Gastrocnemius medialis (tissue), 4 donors: Measurements from ENCODE around the gene TRAPPC2L. TPM values are rescaled to one million over a fixed set of nuclear protein-coding genes. Genes with fewer than 3 reads are reported as not detected.

Experiments used
- ATAC-seq, 2 donors: fragments of 150-250 bp; one replicate each; pipeline ENCODE4 v1.9.1; 2016
- DNase-seq, 2 donors: peaks; one replicate each; pipeline ENCODE4 v3.0.0-alpha.2; 2019
- H3K27ac ChIP-seq, 4 donors: fragments of 200-600 bp; sonication (generic); 1 replicate in 1 of 4; 2 replicates in 3 of 4; pipeline ENCODE4 v1.5.1; 2016 to 2018; ENCODE audit warnings: mild to moderate bottlenecking in 2 of 4, moderate library complexity in 1 of 4
- H3K27me3 ChIP-seq, 3 donors: fragments of 200-600 bp; sonication (generic) in 2 of 3; 1 replicate in 1 of 3; 2 replicates in 2 of 3; pipeline versions ENCODE4 v1.5.1 to v1.6.0; 2016 to 2019; ENCODE audit warnings: mild to moderate bottlenecking in 1 of 3, moderate library complexity in 1 of 3
- H3K36me3 ChIP-seq, 2 donors: fragments of 200-600 bp; sonication (generic) in 1 of 2; one replicate each; pipeline ENCODE4 v1.5.1; 2017 to 2018
- H3K4me1 ChIP-seq, 2 donors: fragments of 200-600 bp; sonication (generic) in 1 of 2; one replicate each; pipeline ENCODE4 v1.5.1; 2016 to 2017; ENCODE audit warnings: mild to moderate bottlenecking in 2 of 2
- H3K4me3 ChIP-seq, 4 donors: fragments of 200-600 bp; sonication (generic) in 3 of 4; 1 replicate in 1 of 4; 2 replicates in 3 of 4; pipeline ENCODE4 v1.5.1; 2016 to 2019; ENCODE audit warnings: mild to moderate bottlenecking in 2 of 4
- H3K9me3 ChIP-seq, 3 donors: fragments of 200-600 bp; sonication (generic) in 2 of 3; 1 replicate in 1 of 3; 2 replicates in 2 of 3; pipeline ENCODE4 v1.5.1; 2016 to 2019
- POLR2A ChIP-seq, 2 donors: fragments of 450-650 bp; IDR thresholded peaks; one replicate each; pipeline ENCODE4 v1.6.1; 2017; ENCODE audit warnings: antibody characterized with exemption in 2 of 2, mild to moderate bottlenecking in 2 of 2, moderate library complexity in 2 of 2
- in situ Hi-C, 4 donors: fragments of 200-750 bp; cut with MboI; loops; one replicate each; pipeline versions ENCODE4 v1.15.0 to v1.8.0; 2017; ENCODE audit warnings: low sequenced_read_pairs in 4 of 4
- intact Hi-C: fragments of 100-400 bp; cut with DNase I; formaldehyde crosslinking; loops from one replicate; pipeline ENCODE4 v1.15.1; 2023; ENCODE audit warnings: low total_unique reads
- total RNA-seq, 4 donors: library from RNA; depleted of rRNA; stranded (reverse); fragments of >200 nt; gene quantifications; one replicate each; pipeline versions ENCODE4 v1.1.0 to v1.2.3, GENCODE V29; 2016
- TF ChIP-seq, protein P1 (sequence below), 5 experiments: fragments of 450-650 bp in 3 of 5; fragments of 200-600 bp in 2 of 5; sonication (generic) in 2 of 5; IDR thresholded peaks in 4 of 5; conservative IDR thresholded peaks in 1 of 5; 1 replicate in 4 of 5; 2 replicates in 1 of 5; pipeline ENCODE4 v1.5.1; 2016 to 2019; ENCODE audit warnings: antibody characterized with exemption in 5 of 5, mild to moderate bottlenecking in 3 of 5, moderate library complexity in 3 of 5

The TRAPPC2L gene
- total RNA-seq, 4 donors from 2014 or later, result 17.8 to 27.9 (median 20.5) TPM

DNA sequence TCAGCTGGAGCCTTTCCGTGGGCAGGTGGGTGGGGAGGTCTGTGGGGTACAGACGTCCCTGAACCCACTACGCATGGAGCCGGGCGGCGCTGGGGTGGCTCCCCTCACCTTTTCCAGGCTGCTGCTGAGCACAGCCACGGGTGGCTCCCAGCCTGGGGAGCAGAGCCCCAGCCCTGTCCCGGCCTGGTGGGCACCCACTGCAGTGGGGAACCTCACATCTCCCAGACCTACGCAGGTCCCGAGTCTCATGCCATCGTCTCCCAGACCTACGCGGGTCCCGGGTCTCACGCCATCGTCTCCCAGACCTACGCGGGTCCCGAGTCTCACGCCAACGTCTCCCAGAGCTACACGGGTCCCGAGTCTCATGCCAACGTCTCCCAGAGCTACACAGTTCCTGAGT lies 28.2 kb upstream of the TRAPPC2L start:
- DNase-seq (no peak), ATAC-seq (no peak)
- intact Hi-C loops, result no loop called here
- TF ChIP-seq, protein P1, sequence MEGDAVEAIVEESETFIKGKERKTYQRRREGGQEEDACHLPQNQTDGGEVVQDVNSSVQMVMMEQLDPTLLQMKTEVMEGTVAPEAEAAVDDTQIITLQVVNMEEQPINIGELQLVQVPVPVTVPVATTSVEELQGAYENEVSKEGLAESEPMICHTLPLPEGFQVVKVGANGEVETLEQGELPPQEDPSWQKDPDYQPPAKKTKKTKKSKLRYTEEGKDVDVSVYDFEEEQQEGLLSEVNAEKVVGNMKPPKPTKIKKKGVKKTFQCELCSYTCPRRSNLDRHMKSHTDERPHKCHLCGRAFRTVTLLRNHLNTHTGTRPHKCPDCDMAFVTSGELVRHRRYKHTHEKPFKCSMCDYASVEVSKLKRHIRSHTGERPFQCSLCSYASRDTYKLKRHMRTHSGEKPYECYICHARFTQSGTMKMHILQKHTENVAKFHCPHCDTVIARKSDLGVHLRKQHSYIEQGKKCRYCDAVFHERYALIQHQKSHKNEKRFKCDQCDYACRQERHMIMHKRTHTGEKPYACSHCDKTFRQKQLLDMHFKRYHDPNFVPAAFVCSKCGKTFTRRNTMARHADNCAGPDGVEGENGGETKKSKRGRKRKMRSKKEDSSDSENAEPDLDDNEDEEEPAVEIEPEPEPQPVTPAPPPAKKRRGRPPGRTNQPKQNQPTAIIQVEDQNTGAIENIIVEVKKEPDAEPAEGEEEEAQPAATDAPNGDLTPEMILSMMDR (IDR thresholded peaks at IDR 0.05 in 4 of 5, conservative IDR thresholded peaks at IDR 0.05 in 1 of 5), result no peak
- no peak for TF ChIP-seq POLR2A (IDR thresholded peaks at IDR 0.05)
- H3K4me1 ChIP-seq, result no peaks in the 10 kb centered on the region
- H3K4me3 ChIP-seq, result no peak overlapping the region
- in situ Hi-C loops, result no loop called here
- no peaks in the 10 kb centered on the region for H3K9me3 ChIP-seq
- H3K36me3 ChIP-seq, result peaks cover 0 to 5% of the 10 kb centered on the region in 2 donors
- no peak overlapping the region for H3K27ac ChIP-seq
- H3K27me3 ChIP-seq, result no peaks in the 10 kb centered on the region

DNA sequence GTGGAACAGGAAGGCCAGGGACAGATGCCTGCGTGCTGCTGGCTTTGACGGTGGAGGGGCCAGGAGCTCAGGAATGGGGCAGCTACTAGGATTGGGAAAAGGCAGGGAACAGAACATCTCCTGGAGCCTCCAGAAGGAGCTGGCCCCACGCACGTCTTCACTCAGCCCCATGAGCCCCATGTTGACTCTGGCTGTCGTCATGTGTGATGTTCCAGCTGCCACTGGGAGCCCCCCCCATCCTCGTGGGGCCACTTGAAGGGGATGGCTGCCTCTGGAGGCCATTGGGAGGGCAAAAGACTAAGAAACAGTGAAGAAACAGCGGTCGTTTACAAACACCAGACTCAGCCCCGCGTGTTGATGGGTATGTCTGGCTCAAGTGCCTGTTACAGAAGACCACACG lies 26.7 kb upstream of the TRAPPC2L start:
- in situ Hi-C loops (no loop called here), intact Hi-C loops (no loop called here)
- no peak for ATAC-seq
- no peak for DNase-seq
- no peak for TF ChIP-seq POLR2A (IDR thresholded peaks at IDR 0.05)
- TF ChIP-seq, protein P1 (IDR thresholded peaks at IDR 0.05 in 4 of 5, conservative IDR thresholded peaks at IDR 0.05 in 1 of 5), result no peak
- Histone ChIP-seq H3K27me3 (no peaks in the 10 kb centered on the region), H3K4me1 (no peaks in the 10 kb centered on the region), H3K9me3 (no peaks in the 10 kb centered on the region), H3K4me3 (no peak overlapping the region), H3K27ac (no peak overlapping the region), H3K36me3 (peaks cover 0 to 4% of the 10 kb centered on the region in 2 donors)

DNA sequence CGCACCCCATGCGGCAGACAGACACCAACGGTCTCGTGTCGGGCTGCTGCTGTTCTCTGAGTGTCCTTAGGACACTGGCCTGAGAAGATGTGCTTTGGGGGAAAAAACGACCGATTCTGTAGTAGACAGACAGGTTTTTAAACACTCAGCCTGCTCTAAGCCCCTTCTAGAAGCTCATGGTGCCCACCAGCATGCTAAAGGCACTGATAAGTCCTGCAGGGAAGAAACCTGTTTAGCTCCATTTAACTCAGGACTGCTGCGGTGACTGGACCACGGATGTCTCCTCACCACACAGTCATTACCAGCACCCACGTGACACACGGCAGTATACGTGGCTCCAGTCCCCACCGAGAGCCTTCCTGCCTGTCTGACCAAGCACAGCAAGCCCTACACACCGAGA lies 26.1 kb upstream of the TRAPPC2L start:
- Histone ChIP-seq H3K4me3 (no peak overlapping the region), H3K36me3 (peaks cover 0 to 4% of the 10 kb centered on the region in 2 donors), H3K27ac (no peak overlapping the region), H3K4me1 (no peaks in the 10 kb centered on the region), H3K27me3 (no peaks in the 10 kb centered on the region), H3K9me3 (no peaks in the 10 kb centered on the region)
- in situ Hi-C loops, result no loop called here
- DNase-seq (no peak), ATAC-seq (no peak)
- no peak for TF ChIP-seq POLR2A (IDR thresholded peaks at IDR 0.05)
- TF ChIP-seq, protein P1 (IDR thresholded peaks at IDR 0.05 in 4 of 5, conservative IDR thresholded peaks at IDR 0.05 in 1 of 5), result no peak
- intact Hi-C loops, result no loop called here

GRCh38 chr16:88831838-88832237 lies 25.1 kb upstream of the TRAPPC2L start:
- Histone ChIP-seq H3K4me1 (no peaks in the 10 kb centered on the region), H3K27ac (no peak overlapping the region), H3K9me3 (no peaks in the 10 kb centered on the region), H3K36me3 (peaks cover 0 to 4% of the 10 kb centered on the region in 2 donors), H3K4me3 (no peak overlapping the region), H3K27me3 (no peaks in the 10 kb centered on the region)
- TF ChIP-seq POLR2A (IDR thresholded peaks at IDR 0.05), result no peak
- TF ChIP-seq, protein P1 (IDR thresholded peaks at IDR 0.05 in 4 of 5, conservative IDR thresholded peaks at IDR 0.05 in 1 of 5), result no peak
- ATAC-seq (no peak), DNase-seq (no peak)
- in situ Hi-C loops, result no loop called here
- intact Hi-C loops, result no loop called here

DNA sequence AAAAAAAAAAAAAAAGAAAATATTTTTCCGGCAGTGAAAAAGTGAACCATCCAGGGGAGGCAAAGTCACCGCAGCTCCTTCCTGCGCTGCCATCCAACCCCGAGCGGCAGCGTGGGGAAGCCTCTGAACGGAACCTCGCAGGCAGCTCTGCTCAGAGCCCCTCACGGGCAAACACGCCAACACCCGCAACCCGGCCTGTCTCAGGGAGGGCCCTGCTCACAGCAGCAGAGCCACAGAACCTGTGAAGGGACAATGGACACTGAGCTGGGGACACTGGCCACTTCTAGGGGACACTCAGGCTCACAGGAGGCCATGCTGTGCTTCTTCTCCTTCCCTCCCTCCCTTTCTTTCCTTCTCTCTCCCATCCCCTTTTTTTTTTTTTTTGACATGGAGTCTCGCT lies 23.8 kb upstream of the TRAPPC2L start:
- DNase-seq (no peak), ATAC-seq (no peak)
- no peaks in the 10 kb centered on the region for H3K4me1 ChIP-seq
- no peak overlapping the region for H3K4me3 ChIP-seq
- no peaks in the 10 kb centered on the region for H3K9me3 ChIP-seq
- H3K27ac ChIP-seq, result no peak overlapping the region
- intact Hi-C loops (no loop called here), in situ Hi-C loops (no loop called here)
- TF ChIP-seq POLR2A (IDR thresholded peaks at IDR 0.05), result no peak
- TF ChIP-seq, protein P1 (IDR thresholded peaks at IDR 0.05 in 4 of 5, conservative IDR thresholded peaks at IDR 0.05 in 1 of 5), result no peak
- H3K27me3 ChIP-seq, result no peaks in the 10 kb centered on the region
- peaks cover 0 to 4% of the 10 kb centered on the region in 2 donors for H3K36me3 ChIP-seq
